Stimulated activated effector memory CD8-positive, alpha-beta T cell treated with anti-CD3 and anti-CD28 coated beads, Interleukin-12 subunit alpha, Interleukin-12 subunit beta, amount 100 ng/mL, for 72 hours (primary cell): ENCODE data around the gene ASH1L.
"Not testable (repeated sequence)": the region's sequence is repeated elsewhere in the genome, so short reads cannot be mapped to it uniquely, and the experiment has no call there.

Experiments used
- ATAC-seq: fragments of 150-1000 bp; cut with Tn5 transposase; 2 replicates; pipeline ENCODE4 v1.10.0; 2021
- DNase-seq, 2 donors: peaks; one replicate each; pipeline ENCODE4 v3.0.0; 2021 to 2022; ENCODE audit warnings: low spot score in 2 of 2
- H3K27ac Mint-ChIP-seq: one replicate; pipeline ENCODE4 v1.8.0; 2022; ENCODE audit warnings: mild to moderate bottlenecking, mixed read lengths
- H3K36me3 Mint-ChIP-seq: one replicate; pipeline ENCODE4 v1.8.0; 2022; ENCODE audit warnings: mild to moderate bottlenecking, mixed read lengths
- H3K4me1 Mint-ChIP-seq: one replicate; pipeline ENCODE4 v1.8.0; 2022; ENCODE audit warnings: mixed read lengths
- H3K4me3 Mint-ChIP-seq: one replicate; pipeline ENCODE4 v1.8.0; 2022; ENCODE audit warnings: mild to moderate bottlenecking, mixed read lengths
- H3K9me3 Mint-ChIP-seq: one replicate; pipeline ENCODE4 v1.8.0; 2022; ENCODE audit warnings: mixed read lengths

ASH1L gene

GRCh38 chr1:155383406-155383805 is 179.2 kb downstream of the ASH1L start:
- DNase-seq (no peak), ATAC-seq (no peak)
- Mint-ChIP-seq H3K27ac (no peak overlapping the region), H3K36me3 (peaks cover 92% of the 10 kb centered on the region), H3K4me1 (no peaks in the 10 kb centered on the region), H3K4me3 (no peak overlapping the region), H3K9me3 (no peaks in the 10 kb centered on the region)

- Mint-ChIP-seq H3K4me1 (no peaks in the 10 kb centered on the region), H3K27ac (no peak overlapping the region), H3K4me3 (no peak overlapping the region), H3K36me3 (peaks cover 96% of the 10 kb centered on the region), H3K9me3 (no peaks in the 10 kb centered on the region)
- ATAC-seq = no peak
- DNase-seq = no peak
Measured at GRCh38 chr1:155379631-155380090, 182.9 kb downstream of the ASH1L start.

- no peak for DNase-seq
- Mint-ChIP-seq H3K4me1 (no peaks in the 10 kb centered on the region), H3K36me3 (peaks cover 96% of the 10 kb centered on the region), H3K27ac (no peak overlapping the region), H3K9me3 (no peaks in the 10 kb centered on the region), H3K4me3 (no peak overlapping the region)
- no peak for ATAC-seq
Measured at GRCh38 chr1:155379180-155379579, 183.4 kb downstream of the ASH1L start.

GRCh38 chr1:155360051-155360450 is 202.6 kb downstream of the ASH1L start:
- peaks cover 87% of the 10 kb centered on the region for H3K36me3 Mint-ChIP-seq
- H3K4me1 Mint-ChIP-seq = no peaks in the 10 kb centered on the region
- no peak for DNase-seq
- H3K9me3 Mint-ChIP-seq = no peaks in the 10 kb centered on the region
- no peak overlapping the region for H3K4me3 Mint-ChIP-seq
- no peak for ATAC-seq
- H3K27ac Mint-ChIP-seq = no peak overlapping the region

- Mint-ChIP-seq H3K4me3 (no peak overlapping the region), H3K36me3 (peaks cover 100% of the 10 kb centered on the region), H3K4me1 (no peaks in the 10 kb centered on the region), H3K27ac (no peak overlapping the region), H3K9me3 (no peaks in the 10 kb centered on the region)
- DNase-seq = no peak
- ATAC-seq = no peak
Measured at GRCh38 chr1:155352631-155353030, 210.0 kb downstream of the ASH1L start.

- H3K4me1 Mint-ChIP-seq = no peaks in the 10 kb centered on the region
- no peak for ATAC-seq
- no peak for DNase-seq
- H3K4me3 Mint-ChIP-seq = no peak overlapping the region
- no peaks in the 10 kb centered on the region for H3K9me3 Mint-ChIP-seq
- H3K27ac Mint-ChIP-seq = peak overlapping the region; percentile 23
- peaks cover 100% of the 10 kb centered on the region for H3K36me3 Mint-ChIP-seq
Measured at GRCh38 chr1:155342842-155343241, 219.8 kb downstream of the ASH1L start.

GRCh38 chr1:155339515-155340097 is 223.0 kb downstream of the ASH1L start:
- Mint-ChIP-seq H3K9me3 (no peaks in the 10 kb centered on the region), H3K36me3 (peaks cover 96% of the 10 kb centered on the region), H3K4me3 (no peak overlapping the region), H3K4me1 (no peaks in the 10 kb centered on the region), H3K27ac (no peak overlapping the region)
- DNase-seq = no peak
- ATAC-seq = no peak

GRCh38 chr1:155334962-155335361 is 227.6 kb downstream of the ASH1L start:
- ATAC-seq = no peak
- no peak overlapping the region for H3K27ac Mint-ChIP-seq

GRCh38 chr1:155329980-155330598 is 232.5 kb downstream of the ASH1L start:
- DNase-seq (no peak), ATAC-seq (no peak)
- Mint-ChIP-seq H3K4me3 (no peak overlapping the region), H3K4me1 (peaks cover 16% of the 10 kb centered on the region), H3K9me3 (no peaks in the 10 kb centered on the region), H3K36me3 (peaks cover 72% of the 10 kb centered on the region), H3K27ac (peak overlapping the region; percentile 76)

More at GRCh38 chr1:155334962-155335361, 227.6 kb downstream of the ASH1L start:
- Mint-ChIP-seq H3K4me1 (no peaks in the 10 kb centered on the region), H3K9me3 (no peaks in the 10 kb centered on the region), H3K4me3 (no peak overlapping the region), H3K36me3 (peaks cover 93% of the 10 kb centered on the region)
- DNase-seq = no peak

- not testable (repeated sequence) for H3K4me3 Mint-ChIP-seq, H3K9me3 Mint-ChIP-seq, H3K27ac Mint-ChIP-seq, ATAC-seq, DNase-seq
- H3K4me1 Mint-ChIP-seq = peaks cover 16% of the 10 kb centered on the region
- H3K36me3 Mint-ChIP-seq = peaks cover 66% of the 10 kb centered on the region
Measured at GRCh38 chr1:155328856-155329255, 233.7 kb downstream of the ASH1L start.

- DNase-seq = no peak
- Mint-ChIP-seq H3K27ac (peak overlapping the region; percentile 39), H3K36me3 (peaks cover 58% of the 10 kb centered on the region), H3K4me3 (no peak overlapping the region), H3K4me1 (peaks cover 16% of the 10 kb centered on the region), H3K9me3 (no peaks in the 10 kb centered on the region)
- no peak for ATAC-seq
Measured at GRCh38 chr1:155327981-155328380, 234.6 kb downstream of the ASH1L start.

GRCh38 chr1:155326631-155327037 is 236.0 kb downstream of the ASH1L start:
- DNase-seq = no peak
- no peak for ATAC-seq
- Mint-ChIP-seq H3K9me3 (no peaks in the 10 kb centered on the region), H3K4me3 (peak overlapping the region; percentile 82), H3K4me1 (peaks cover 26% of the 10 kb centered on the region), H3K27ac (peak overlapping the region; percentile 72), H3K36me3 (peaks cover 48% of the 10 kb centered on the region)

- H3K36me3 Mint-ChIP-seq = peaks cover 47% of the 10 kb centered on the region
- H3K9me3 Mint-ChIP-seq = no peaks in the 10 kb centered on the region
- peak overlapping the region; percentile 82 for H3K4me3 Mint-ChIP-seq
- H3K4me1 Mint-ChIP-seq = peaks cover 31% of the 10 kb centered on the region
- no peak for DNase-seq
- ATAC-seq = no peak
- H3K27ac Mint-ChIP-seq = peak overlapping the region; percentile 72
Measured at GRCh38 chr1:155326020-155326526, 236.5 kb downstream of the ASH1L start.

GRCh38 chr1:155325603-155325893 is 237.1 kb downstream of the ASH1L start:
- peaks cover 47% of the 10 kb centered on the region for H3K36me3 Mint-ChIP-seq
- no peak for DNase-seq
- H3K9me3 Mint-ChIP-seq = no peaks in the 10 kb centered on the region
- peak overlapping the region; percentile 82 for H3K4me3 Mint-ChIP-seq
- peak overlapping the region; percentile 72 for H3K27ac Mint-ChIP-seq
- H3K4me1 Mint-ChIP-seq = peaks cover 36% of the 10 kb centered on the region
- ATAC-seq = no peak

GRCh38 chr1:155324717-155325602 is 237.6 kb downstream of the ASH1L start:
- Mint-ChIP-seq H3K4me3 (peak overlapping the region; percentile 82), H3K9me3 (no peaks in the 10 kb centered on the region), H3K36me3 (peaks cover 47% of the 10 kb centered on the region), H3K4me1 (peaks cover 42% of the 10 kb centered on the region), H3K27ac (peak overlapping the region; percentile 94)
- ATAC-seq = no peak
- no peak for DNase-seq
